Karpas-422 (cell line): Measurements from ENCODE around the gene ERP27. TPM values are rescaled to one million over a fixed set of nuclear protein-coding genes. Genes with fewer than 3 reads are reported as not detected.

Source experiments
- DNase-seq: peaks from one replicate; pipeline ENCODE4 v3.0.0-alpha.2; 2015
- H2AFZ ChIP-seq: fragments of 200-600 bp; sonication (generic); 2 replicates; pipeline ENCODE4 v1.6.1; 2014; ENCODE audit warnings: antibody characterized with exemption, low read length, mixed read lengths
- H3K27ac ChIP-seq: fragments of 200-600 bp; sonication (generic); 2 replicates; pipeline ENCODE4 v1.5.1; 2014; ENCODE audit warnings: mild to moderate bottlenecking, low read length, moderate library complexity
- H3K27me3 ChIP-seq: fragments of 200-600 bp; sonication (generic); 2 replicates; pipeline ENCODE4 v1.6.1; 2014; ENCODE audit warnings: low read length, mixed read lengths
- H3K36me3 ChIP-seq: fragments of 200-600 bp; sonication (generic); 2 replicates; pipeline ENCODE4 v1.6.1; 2014; ENCODE audit warnings: low read length, mixed read lengths; ENCODE audit not compliant: insufficient read depth
- H3K4me1 ChIP-seq: fragments of 200-600 bp; sonication (generic); 2 replicates; pipeline ENCODE4 v1.6.1; 2014; ENCODE audit warnings: mild to moderate bottlenecking, low read length, mixed read lengths
- H3K4me2 ChIP-seq: fragments of 200-600 bp; sonication (generic); 2 replicates; pipeline ENCODE4 v1.6.1; 2014; ENCODE audit warnings: low read length, low read depth, mild to moderate bottlenecking; ENCODE audit not compliant: poor library complexity, severe bottlenecking
- H3K4me3 ChIP-seq: fragments of 200-600 bp; sonication (generic); 2 replicates; pipeline ENCODE4 v1.5.1; 2014; ENCODE audit warnings: mild to moderate bottlenecking, antibody characterized with exemption, low read length, mixed read lengths
- H3K79me2 ChIP-seq: fragments of 200-600 bp; sonication (generic); 2 replicates; pipeline ENCODE4 v1.6.1; 2014; ENCODE audit warnings: mild to moderate bottlenecking, low read length, mixed read lengths
- H3K9ac ChIP-seq: fragments of 200-600 bp; sonication (generic); 2 replicates; pipeline ENCODE4 v1.6.0; 2014; ENCODE audit warnings: low read length
- H3K9me2 ChIP-seq: fragments of 200-600 bp; sonication (generic), shearing (Covaris generic); replicated peaks from 2 replicates; pipeline ENCODE4 v1.6.0; 2014; ENCODE audit warnings: mild to moderate bottlenecking, low read length, moderate library complexity; ENCODE audit not compliant: insufficient read depth
- H3K9me3 ChIP-seq: fragments of 300-700, 200-600 bp; sonication (generic); 2 replicates; pipeline ENCODE4 v1.6.1; 2014; ENCODE audit warnings: low read length, mixed read lengths
- H4K20me1 ChIP-seq: fragments of 200-600 bp; sonication (generic); 2 replicates; pipeline ENCODE4 v1.6.1; 2014; ENCODE audit warnings: mild to moderate bottlenecking, antibody characterized with exemption, low read length, low read depth; ENCODE audit not compliant: insufficient read depth
- total RNA-seq: library from RNA; depleted of rRNA; stranded (reverse); fragments of >200 nt; shearing (Covaris generic); gene quantifications from 2 replicates; pipeline ENCODE4 v1.2.3, GENCODE V29; 2014; ENCODE audit warnings: low replicate concordance

ERP27 gene
- total RNA-seq, 1 experiment from 2014 or later = 0.60 TPM

DNA sequence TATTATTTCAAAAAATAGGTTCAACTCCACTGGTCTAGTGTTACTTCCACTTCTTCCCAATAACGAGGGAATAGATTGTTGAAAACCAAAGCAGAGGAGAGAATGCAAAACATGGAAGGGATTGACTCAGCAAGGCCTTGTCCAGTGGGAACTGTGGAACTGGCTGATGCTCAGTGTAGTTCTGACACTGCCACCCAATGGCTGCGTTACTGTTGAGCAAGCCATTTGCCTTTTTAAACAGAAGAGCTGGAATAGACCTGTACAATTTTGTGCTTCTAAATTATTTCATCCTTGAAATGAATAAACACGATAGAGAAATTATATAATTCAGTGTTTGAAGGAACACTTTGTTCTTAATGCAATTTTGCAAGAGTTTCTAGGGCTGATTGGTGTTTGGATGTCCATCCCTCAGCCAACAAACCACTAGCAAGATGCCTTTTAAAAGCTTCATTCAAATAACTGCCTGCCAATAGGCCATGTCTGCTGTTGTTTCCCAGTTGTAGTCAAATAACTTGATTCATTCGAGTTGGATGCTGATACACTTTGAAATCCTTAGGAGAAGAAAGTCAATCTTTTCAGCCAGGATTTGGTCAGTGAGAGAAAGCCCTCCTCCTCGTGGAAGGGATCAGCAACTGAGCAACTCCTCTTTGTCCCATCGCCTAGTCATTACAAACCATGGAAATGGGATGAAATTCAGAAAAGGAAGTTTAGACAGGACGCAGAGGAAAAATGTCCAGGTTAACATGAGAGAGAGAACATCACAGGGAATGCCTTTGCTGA, 45.4 kb downstream of the ERP27 start:
- no peak overlapping the region for H2AFZ ChIP-seq

DNA sequence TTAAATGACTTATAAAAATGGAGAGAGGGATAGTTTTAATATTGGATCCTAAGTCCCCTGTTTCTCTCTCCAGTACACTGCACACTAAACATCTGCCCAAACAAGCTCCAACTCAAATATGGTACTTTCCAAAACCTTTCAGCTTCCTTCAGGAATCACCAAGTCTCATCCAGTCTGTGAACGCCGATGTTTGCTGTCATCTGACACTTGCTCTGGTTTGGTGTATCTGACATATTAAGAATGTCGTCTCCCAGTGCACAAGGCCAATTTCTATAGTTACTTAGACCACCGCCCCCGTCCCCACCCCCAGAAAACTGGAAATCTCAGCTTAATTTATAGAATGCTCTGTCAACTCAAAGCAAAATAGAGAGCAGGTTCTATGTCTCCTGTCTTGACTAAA, 47.6 kb downstream of the ERP27 start:
- Histone ChIP-seq H3K36me3 (no peaks in the 10 kb centered on the region), H3K9me3 (no peaks in the 10 kb centered on the region), H3K79me2 (no peaks in the 10 kb centered on the region), H3K9ac (no peak overlapping the region), H2AFZ (no peak overlapping the region), H4K20me1 (no peaks in the 10 kb centered on the region), H3K4me1 (no peaks in the 10 kb centered on the region), H3K9me2 (no peaks in the 10 kb centered on the region), H3K27ac (no peak overlapping the region), H3K4me3 (no peak overlapping the region), H3K4me2 (no peak overlapping the region), H3K27me3 (no peaks in the 10 kb centered on the region)
- no peak for DNase-seq

More for the DNA sequence above, 45.4 kb downstream of the ERP27 start:
- no peak overlapping the region for H3K27ac ChIP-seq
- H3K4me1 ChIP-seq = no peaks in the 10 kb centered on the region
- no peaks in the 10 kb centered on the region for H3K9me2 ChIP-seq
- no peaks in the 10 kb centered on the region for H4K20me1 ChIP-seq
- H3K36me3 ChIP-seq = no peaks in the 10 kb centered on the region
- no peak for DNase-seq
- no peaks in the 10 kb centered on the region for H3K9me3 ChIP-seq
- H3K4me2 ChIP-seq = no peak overlapping the region
- no peaks in the 10 kb centered on the region for H3K79me2 ChIP-seq
- no peak overlapping the region for H3K4me3 ChIP-seq
- H3K9ac ChIP-seq = no peak overlapping the region
- H3K27me3 ChIP-seq = no peaks in the 10 kb centered on the region

DNA sequence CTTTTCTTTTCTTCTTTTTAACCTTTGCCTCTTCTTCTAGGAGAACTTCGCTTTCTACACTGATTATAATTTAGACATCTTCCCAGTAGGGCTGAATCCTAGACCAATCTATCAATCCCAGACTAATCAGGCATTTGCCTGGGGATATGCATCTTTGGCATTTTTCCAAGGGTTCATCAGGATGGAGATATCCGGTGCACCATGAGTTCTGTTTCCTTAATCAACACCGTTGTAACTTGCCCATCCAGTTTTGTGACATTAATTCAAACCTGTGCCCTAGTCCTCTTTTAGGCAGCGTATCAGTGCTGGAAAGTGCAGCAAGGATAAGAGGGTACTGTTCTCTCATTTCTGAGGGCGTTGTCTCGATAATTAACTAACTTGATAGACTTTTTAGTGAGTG, 52.1 kb downstream of the ERP27 start:
- Histone ChIP-seq H4K20me1 (no peaks in the 10 kb centered on the region), H3K4me2 (no peak overlapping the region), H3K27me3 (no peaks in the 10 kb centered on the region), H2AFZ (no peak overlapping the region), H3K9ac (no peak overlapping the region), H3K9me3 (no peaks in the 10 kb centered on the region), H3K79me2 (no peaks in the 10 kb centered on the region), H3K36me3 (no peaks in the 10 kb centered on the region), H3K4me3 (no peak overlapping the region), H3K4me1 (peaks cover 18% of the 10 kb centered on the region), H3K9me2 (no peaks in the 10 kb centered on the region), H3K27ac (no peak overlapping the region)
- DNase-seq = no peak

DNA sequence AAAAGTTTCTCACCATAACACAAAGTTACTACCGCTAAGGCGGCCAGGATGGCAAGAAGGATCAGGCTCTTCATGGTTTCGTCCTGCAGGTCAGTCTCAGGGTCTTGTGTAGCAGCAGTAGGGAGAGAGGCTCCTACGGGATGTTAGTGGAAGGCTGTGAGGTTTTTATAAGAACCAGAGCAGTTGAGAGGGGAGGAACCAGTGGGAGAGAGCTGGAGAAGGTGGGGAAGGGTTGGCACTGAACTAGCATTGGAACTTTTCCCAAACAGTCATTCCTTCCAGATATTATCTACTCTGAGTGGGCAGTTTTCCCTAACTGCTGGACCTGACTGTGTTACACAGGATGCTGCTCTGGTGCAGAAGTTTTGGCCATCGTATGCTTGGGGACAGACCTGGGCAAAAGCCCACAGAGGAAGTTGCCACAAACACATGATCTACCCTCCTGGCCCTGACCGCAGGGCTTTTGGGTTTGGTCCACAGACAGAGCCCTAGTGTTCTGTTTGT, 52.6 kb downstream of the ERP27 start, which contains the start of gene MGP:
TSS of gene MGP (minus strand) at position 137 of the 504 bp plus-strand sequence. CDS start at position 74, 63 bp downstream.
- H3K9me3 ChIP-seq = no peaks in the 10 kb centered on the region
- no peaks in the 10 kb centered on the region for H3K36me3 ChIP-seq
- peak within 1 kb of the TSS; percentile 71 for H3K4me2 ChIP-seq
- no peaks in the 10 kb centered on the region for H3K79me2 ChIP-seq
- no peaks in the 10 kb centered on the region for H4K20me1 ChIP-seq
- no peak for DNase-seq
- peak within 1 kb of the TSS; percentile 32; the same call in 1 of the 2 replicates for H3K9ac ChIP-seq
- no peaks in the 10 kb centered on the region for H3K9me2 ChIP-seq
- H3K4me1 ChIP-seq = peaks cover 21% of the 10 kb centered on the region
- H2AFZ ChIP-seq = peak within 1 kb of the TSS; percentile 46; the same call in 1 of the 2 replicates
- peak within 1 kb of the TSS; percentile 39; the same call in 1 of the 2 replicates for H3K4me3 ChIP-seq
- no peaks in the 10 kb centered on the region for H3K27me3 ChIP-seq
- H3K27ac ChIP-seq = no peak within 1 kb of the TSS

DNA sequence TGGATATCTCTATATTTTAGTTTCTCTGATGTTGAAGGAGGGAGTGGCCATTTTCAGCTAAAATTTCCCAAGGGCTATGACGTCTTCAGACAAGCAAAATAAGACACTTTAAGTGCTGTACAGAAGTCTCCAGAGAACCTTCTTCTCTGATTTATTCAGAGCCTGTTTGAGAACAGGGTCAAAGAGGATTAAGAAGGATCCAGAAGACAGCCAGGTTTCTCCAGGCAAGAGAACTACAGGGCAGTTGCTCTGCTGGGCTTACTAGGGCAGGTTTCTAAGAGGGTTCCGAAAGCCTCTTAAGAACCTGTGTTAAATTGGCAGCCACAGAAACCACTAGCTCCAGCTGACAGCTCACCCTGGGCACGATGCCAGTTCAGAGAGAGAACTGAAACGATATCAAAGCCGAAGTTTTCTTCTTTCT, 53.9 kb downstream of the ERP27 start:
- Histone ChIP-seq H3K4me3 (peak overlapping the region; percentile 39; the same call in 1 of the 2 replicates), H4K20me1 (no peaks in the 10 kb centered on the region), H3K36me3 (no peaks in the 10 kb centered on the region), H2AFZ (peak overlapping the region; percentile 46; the same call in 1 of the 2 replicates), H3K9me2 (no peaks in the 10 kb centered on the region), H3K4me1 (peaks cover 22% of the 10 kb centered on the region), H3K79me2 (no peaks in the 10 kb centered on the region), H3K4me2 (peak overlapping the region; percentile 71), H3K9ac (peak overlapping the region; percentile 32; the same call in 1 of the 2 replicates), H3K9me3 (no peaks in the 10 kb centered on the region), H3K27me3 (no peaks in the 10 kb centered on the region), H3K27ac (no peak overlapping the region)
- DNase-seq = peak; percentile 88

DNA sequence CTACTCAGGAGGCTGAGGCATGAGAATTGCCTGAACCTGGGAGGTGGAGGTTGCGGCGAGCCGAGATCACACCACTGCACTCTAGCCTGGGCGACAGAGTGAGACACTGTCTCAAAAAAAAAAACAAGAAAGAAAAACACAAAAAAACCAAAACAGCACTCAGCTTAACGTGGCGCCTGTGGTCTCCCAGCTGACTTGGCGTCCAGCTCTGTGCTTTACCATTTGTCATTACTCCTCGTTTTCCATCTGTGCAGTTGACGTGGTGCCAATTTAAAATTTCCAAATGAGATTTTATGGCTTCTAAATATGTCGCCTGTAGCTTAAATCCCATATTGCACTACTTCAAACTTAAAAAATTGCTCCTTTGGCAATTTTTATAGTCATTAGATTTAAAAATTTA, 54.7 kb downstream of the ERP27 start:
- no peak overlapping the region for H3K4me3 ChIP-seq
- peak overlapping the region; percentile 71 for H3K4me2 ChIP-seq
- H3K79me2 ChIP-seq = no peaks in the 10 kb centered on the region
- H3K27me3 ChIP-seq = no peaks in the 10 kb centered on the region
- H3K9ac ChIP-seq = no peak overlapping the region
- no peak overlapping the region for H3K27ac ChIP-seq
- H3K9me3 ChIP-seq = no peaks in the 10 kb centered on the region
- H3K36me3 ChIP-seq = no peaks in the 10 kb centered on the region
- DNase-seq = no peak
- H4K20me1 ChIP-seq = no peaks in the 10 kb centered on the region
- H3K4me1 ChIP-seq = peaks cover 24% of the 10 kb centered on the region
- no peaks in the 10 kb centered on the region for H3K9me2 ChIP-seq
- H2AFZ ChIP-seq = no peak overlapping the region

DNA sequence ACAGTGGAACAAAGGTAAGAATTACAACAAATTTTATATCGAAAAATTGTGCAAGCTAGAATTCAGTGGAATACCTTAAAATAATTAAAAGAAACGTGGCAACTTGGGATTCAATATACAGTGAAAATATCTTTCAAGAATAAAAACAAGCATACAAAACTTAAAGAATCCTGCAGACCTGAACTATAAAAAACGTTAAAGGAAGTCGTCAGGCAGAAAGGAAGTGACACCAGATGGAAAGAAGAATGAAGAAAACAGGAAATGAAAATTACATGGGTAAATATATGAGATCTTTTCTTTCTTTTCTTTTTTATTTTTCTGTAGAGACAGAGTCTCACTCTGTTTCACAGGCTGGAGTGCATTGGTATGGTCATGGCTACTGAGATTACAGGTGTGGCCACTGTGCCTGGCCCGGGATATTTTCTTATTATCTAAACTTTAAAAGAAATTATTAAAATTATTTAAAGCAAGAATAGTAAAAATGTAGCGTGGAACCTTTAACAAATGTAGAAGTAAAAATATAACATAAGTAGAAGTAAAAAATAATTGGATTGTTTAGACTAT, 57.4 kb downstream of the ERP27 start:
- no peaks in the 10 kb centered on the region for H3K9me3 ChIP-seq
- no peak overlapping the region for H2AFZ ChIP-seq
- no peak overlapping the region for H3K9ac ChIP-seq
- peaks cover 31% of the 10 kb centered on the region for H3K4me1 ChIP-seq
- H3K79me2 ChIP-seq = no peaks in the 10 kb centered on the region
- no peaks in the 10 kb centered on the region for H3K36me3 ChIP-seq
- DNase-seq = no peak
- H3K27ac ChIP-seq = no peak overlapping the region
- H3K4me2 ChIP-seq = no peak overlapping the region
- H4K20me1 ChIP-seq = no peaks in the 10 kb centered on the region
- no peaks in the 10 kb centered on the region for H3K27me3 ChIP-seq
- H3K4me3 ChIP-seq = no peak overlapping the region
- H3K9me2 ChIP-seq = no peaks in the 10 kb centered on the region

DNA sequence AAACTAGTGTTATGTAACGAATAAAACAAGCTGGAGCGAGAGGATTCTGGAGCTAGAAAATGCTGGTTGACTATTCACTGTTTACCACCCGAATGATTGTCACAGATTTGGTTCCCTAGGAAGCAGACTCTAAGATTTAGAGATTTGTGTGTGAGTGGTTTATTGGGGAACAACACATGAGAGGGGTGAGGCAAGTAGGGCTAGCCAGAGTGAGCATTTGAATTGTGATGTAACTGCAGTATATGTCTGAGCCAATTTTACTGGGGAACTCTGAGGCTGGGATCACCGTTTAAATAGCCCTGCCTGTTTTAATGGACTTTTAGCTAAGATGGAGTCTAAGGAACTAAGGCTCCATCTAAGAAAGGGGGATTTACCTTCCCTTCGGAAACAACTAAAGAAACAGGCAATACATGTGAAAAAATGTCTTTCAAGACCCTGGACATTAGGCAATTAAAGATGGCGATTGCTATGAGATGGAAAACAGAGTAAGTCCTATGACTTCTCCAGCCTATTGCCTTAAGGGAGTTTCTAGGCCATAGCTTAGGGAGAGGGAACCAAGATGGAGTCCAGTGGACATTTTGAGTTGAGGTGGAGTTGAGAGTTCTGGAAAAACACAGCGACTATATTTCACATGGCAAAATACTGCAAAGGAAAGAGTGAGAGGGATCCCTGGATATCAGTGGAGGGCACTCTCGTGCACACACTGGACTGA, 59.0 kb downstream of the ERP27 start:
- Histone ChIP-seq H4K20me1 (no peaks in the 10 kb centered on the region), H3K9me3 (no peaks in the 10 kb centered on the region), H3K4me2 (no peak overlapping the region), H3K27me3 (no peaks in the 10 kb centered on the region), H3K27ac (no peak overlapping the region), H3K4me1 (peaks cover 21% of the 10 kb centered on the region), H3K79me2 (no peaks in the 10 kb centered on the region), H2AFZ (no peak overlapping the region), H3K9me2 (no peaks in the 10 kb centered on the region), H3K9ac (no peak overlapping the region), H3K36me3 (no peaks in the 10 kb centered on the region), H3K4me3 (no peak overlapping the region)
- DNase-seq = no peak
